GM20000 (cell line): ENCODE measurements around the gene PDE5A.
"Not testable (repeated sequence)": the region's sequence is repeated elsewhere in the genome, so short reads cannot be mapped to it uniquely, and the experiment has no call there.

ENCODE experiments used
- DNase-seq: peaks from one replicate; pipeline ENCODE4 v3.0.0; 2012; ENCODE audit warnings: low spot score
- CTCF ChIP-seq: IDR thresholded peaks from 2 replicates; pipeline ENCODE4 v1.5.1; 2012; ENCODE audit warnings: mild to moderate bottlenecking, control low read depth; ENCODE audit errors: extremely low read depth, missing control alignments

Gene PDE5A

DNA sequence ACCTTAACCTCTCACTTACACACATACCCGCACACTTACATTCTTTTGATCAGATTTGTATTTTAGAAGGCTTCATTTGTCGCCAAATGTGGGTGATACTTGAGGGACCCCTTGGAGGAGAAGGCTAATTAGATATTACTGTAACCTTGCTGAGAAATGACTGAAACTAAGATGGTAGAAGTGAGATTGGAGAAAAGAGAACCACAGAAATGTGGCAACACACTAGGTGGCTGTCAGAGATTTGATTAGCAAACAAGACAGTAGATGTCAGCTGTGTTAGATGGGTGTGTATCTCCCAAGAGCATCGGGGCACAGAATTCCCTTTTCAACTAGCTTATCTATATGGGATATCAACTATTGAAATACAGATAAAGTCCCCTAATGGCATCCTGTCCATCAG, 157.3 kb downstream of the PDE5A start:
- no peak for TF ChIP-seq CTCF
- no peak for DNase-seq

GRCh38 chr4:119470737-119471063, 157.9 kb downstream of the PDE5A start:
- DNase-seq: not testable (repeated sequence)

DNA sequence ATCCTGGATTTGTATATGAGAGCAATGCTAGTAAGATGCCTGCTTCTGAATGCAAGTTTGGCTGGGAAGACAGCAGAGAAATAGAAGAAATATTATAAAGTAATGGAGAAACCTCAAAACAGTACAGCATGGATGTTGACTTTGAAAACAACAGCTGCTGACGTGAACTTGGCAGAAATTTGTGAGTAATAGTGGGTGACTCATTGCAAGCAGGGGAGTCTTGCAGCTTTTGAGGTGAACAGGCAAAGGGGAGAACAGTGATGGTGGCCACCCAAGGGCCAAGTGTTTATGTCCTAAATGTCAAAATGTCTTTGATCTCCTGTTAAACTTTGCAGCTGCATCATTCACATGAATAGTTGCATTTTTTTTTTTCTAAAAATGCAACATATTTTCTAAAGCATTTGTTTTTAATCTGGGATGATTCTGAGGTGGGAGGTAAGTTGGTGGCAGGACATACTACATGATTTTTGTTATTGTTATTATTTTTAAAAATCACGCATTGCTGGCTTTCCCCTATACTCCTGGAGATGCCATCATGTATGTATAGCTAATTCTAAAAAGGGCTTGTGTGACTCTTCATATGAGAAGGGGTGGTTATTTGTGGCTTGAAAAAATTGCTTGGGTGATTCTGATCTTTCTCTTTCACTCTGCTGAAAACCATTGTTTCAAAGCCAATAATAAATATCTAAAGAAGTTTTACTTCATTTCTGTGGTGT, 158.4 kb downstream of the PDE5A start:
- DNase-seq: not testable (repeated sequence)

GRCh38 chr4:119469039-119469438, 159.6 kb downstream of the PDE5A start:
- not testable (repeated sequence) for DNase-seq

GRCh38 chr4:119462733-119463132, 165.9 kb downstream of the PDE5A start:
- not testable (repeated sequence) for DNase-seq

DNA sequence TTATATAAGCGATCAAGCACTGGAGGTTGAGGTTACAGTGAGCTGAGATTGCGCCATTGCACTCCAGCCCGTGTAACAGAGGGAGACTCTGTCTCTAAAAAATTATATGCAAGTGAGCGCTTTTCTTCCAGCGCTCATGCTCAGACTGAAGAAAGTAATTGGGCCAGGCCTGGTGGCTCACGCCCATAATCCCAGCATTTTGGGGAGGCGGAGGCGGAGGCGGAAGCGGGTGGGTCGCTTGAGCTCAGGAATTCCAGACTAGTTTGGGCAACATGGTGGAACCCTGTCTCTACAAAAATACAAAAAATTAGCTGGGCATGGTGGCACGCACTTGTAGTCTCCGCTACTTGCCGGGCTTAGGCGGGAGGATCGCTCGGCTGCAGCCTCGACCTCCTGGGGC, 172.9 kb downstream of the PDE5A start:
- DNase-seq: not testable (repeated sequence)

DNA sequence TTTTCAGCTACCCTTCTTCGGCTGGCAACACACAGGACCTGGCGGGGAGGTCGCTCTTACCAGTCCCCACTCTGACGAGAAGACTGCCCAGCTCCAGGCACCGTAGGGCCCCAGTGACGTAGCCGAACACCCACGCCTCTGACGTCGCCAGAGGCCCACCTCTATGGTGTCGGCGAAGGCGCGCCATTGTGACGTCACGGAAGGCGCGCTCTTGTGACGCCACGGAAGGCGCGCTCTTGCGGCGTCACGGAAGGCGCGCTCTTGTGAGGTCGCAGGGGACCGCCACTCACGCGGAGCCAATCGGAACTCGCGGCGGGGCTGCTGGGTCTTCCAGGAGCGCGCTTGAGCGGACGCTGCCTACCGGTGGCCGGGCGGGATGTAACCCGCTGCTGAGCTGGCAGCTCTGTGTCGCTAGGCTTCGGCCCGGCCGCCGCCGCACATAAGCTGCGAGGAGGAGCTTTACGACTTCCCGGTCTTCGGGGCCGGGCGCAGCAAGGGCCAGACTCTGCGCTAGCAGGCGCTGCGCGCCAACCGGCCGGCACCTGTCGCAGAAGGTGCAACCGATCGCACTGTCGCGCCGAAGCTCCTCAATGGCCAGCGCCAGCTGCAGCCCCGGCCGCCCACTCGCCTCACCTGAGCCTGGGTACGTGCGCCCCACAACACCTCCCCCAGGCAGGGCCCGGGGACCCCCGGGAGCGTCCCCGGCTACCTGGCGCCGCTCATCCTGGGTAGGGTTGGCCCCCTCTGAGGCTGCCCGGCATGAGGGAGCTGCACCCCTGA, 173.9 kb downstream of the PDE5A start:
- DNase-seq: peak; percentile 87

- DNase-seq: not testable (repeated sequence)
Observed at GRCh38 chr4:119454151-119454490, 174.5 kb downstream of the PDE5A start.

- not testable (repeated sequence) for DNase-seq
Observed at GRCh38 chr4:119453286-119453685, 175.3 kb downstream of the PDE5A start.

GRCh38 chr4:119449851-119450250, 178.8 kb downstream of the PDE5A start:
- DNase-seq: not testable (repeated sequence)
